ENCODE results near the gene REEP5. TPM values are rescaled to one million over a fixed set of nuclear protein-coding genes. Genes with fewer than 3 reads are reported as not detected.

The REEP5 gene
- total and polyA plus RNA-seq, 2 of the 13 experiments (the other 11 are each of a cell fraction or from before 2014, with no cell fraction given): 49.4 to 239 TPM

DNA sequence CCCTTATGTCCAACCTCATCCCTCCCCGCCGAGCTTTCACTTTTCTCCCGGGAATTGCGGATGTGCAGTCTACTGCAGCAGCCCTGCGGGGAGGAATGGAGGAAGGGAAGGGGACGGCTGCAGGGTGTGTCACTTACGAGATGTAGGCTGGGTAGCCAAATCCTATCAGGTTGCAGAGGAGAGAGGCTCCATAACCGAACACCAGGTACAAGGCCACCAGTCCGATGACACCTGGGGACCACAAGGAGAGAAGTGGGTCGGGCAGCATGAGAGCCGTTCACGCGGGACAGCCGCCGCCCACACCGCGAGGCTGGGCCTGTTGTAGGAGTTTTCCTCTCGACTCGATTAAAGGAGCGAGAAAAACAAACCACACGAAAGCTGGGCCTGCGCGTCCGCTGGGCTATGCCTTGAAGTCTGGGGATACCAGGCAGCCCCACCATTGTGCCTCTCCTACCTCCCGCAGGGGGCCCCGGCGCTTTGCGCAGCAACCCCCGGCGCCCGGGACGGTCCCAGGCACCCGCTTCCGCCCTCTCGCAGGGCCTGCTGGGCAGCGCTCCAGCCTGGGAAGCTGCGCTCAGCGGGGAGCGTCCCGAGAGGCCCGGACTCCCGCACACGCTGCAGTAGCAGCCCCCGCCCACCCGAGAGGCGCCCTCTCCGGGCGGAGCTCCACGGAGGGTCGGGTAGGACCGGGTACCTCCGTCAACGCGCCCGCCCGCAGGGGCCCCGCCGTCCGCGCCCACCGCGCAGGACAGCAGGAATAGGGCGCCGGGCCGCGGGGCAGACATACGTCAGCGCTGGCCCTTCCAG is 798 bp downstream of the REEP5 start (continued):
- no peak; the same call in 1 of the 2 replicates for TF ChIP-seq KDM2A (CRISPR knock-in tag; IDR thresholded peaks at IDR 0.05; ENCODE audit: borderline replicate concordance, low read depth)
- TF ChIP-seq GATAD2A (CRISPR knock-in tag; IDR thresholded peaks at IDR 0.05): 0 out of 2 replicates have a peak, but pooled peaks have one; percentile 39
- no peak for TF ChIP-seq HBP1 (CRISPR knock-in tag; IDR thresholded peaks at IDR 0.05; ENCODE audit: low read depth)
- no peak; the same call in none of the 2 replicates for TF ChIP-seq HDAC1 (CRISPR knock-in tag; IDR thresholded peaks at IDR 0.05)
- TF ChIP-seq ZFP91 (CRISPR knock-in tag; IDR thresholded peaks at IDR 0.05; ENCODE audit: borderline replicate concordance): peak; percentile 76; the same call in 1 of the 2 replicates
- TF ChIP-seq DNMT3B (CRISPR knock-in tag; conservative IDR thresholded peaks at IDR 0.05): no peak
- peak; percentile 71; the same call in 1 of the 2 replicates for TF ChIP-seq ZNF704 (CRISPR knock-in tag; IDR thresholded peaks at IDR 0.05; ENCODE audit: borderline replicate concordance)
- TF ChIP-seq HOXA3 (CRISPR knock-in tag; IDR thresholded peaks at IDR 0.05): no peak
- no peak for TF ChIP-seq SSRP1 (CRISPR knock-in tag; IDR thresholded peaks at IDR 0.05)
- no peak for TF ChIP-seq ZNF776 (CRISPR knock-in tag; IDR thresholded peaks at IDR 0.05)
- TF ChIP-seq ELF1 (CRISPR knock-in tag; IDR thresholded peaks at IDR 0.05): 0 out of 2 replicates have a peak, but pooled peaks have one; percentile 42
